PC-3 (cell line): ENCODE results near the gene ZBTB45. TPM values are rescaled to one million over a fixed set of nuclear protein-coding genes. Genes with fewer than 3 reads are reported as not detected.

Source experiments
- ATAC-seq: fragments of 200-7000 bp; cut with Tn5 transposase; 2 replicates; pipeline ENCODE4 v1.9.1; 2020; ENCODE audit warnings: mild to moderate bottlenecking, moderate library complexity
- BruUV-seq: library from RNA; stranded (reverse); fragments of 400-500 nt; replicated peaks from 2 replicates; lab custom pipeline; 2021; lab: Mats Ljungman, UMichigan
- CTCF ChIA-PET: fragments of 300-600 bp; sonication (Branson Sonifier 250); formaldehyde crosslinking; loops from one replicate; lab custom pipeline; 2022; ENCODE audit warnings: antibody characterized with exemption; lab: Charles Lee
- POLR2A ChIA-PET: fragments of 300-600 bp; sonication (Branson Sonifier 250); formaldehyde crosslinking; loops from one replicate; lab custom pipeline; 2022; ENCODE audit warnings: antibody characterized with exemption; ENCODE audit not compliant: unreplicated experiment; lab: Charles Lee
- DNase-seq: peaks from one replicate; pipeline ENCODE4 v3.0.0-alpha.2; 2015
- H2AFZ ChIP-seq: fragments of 300-600 bp; sonication (generic); 2 replicates; pipeline ENCODE4 v1.6.0; 2016; ENCODE audit warnings: antibody characterized with exemption, low read length
- H3F3A ChIP-seq: fragments of 300-600 bp; sonication (generic); one replicate; pipeline ENCODE4 v1.6.0; 2017; ENCODE audit warnings: antibody characterized with exemption, low read length, control low read depth, mild to moderate bottlenecking; ENCODE audit not compliant: unreplicated experiment
- H3K27ac ChIP-seq: fragments of 300-600 bp; sonication (generic); 2 replicates; pipeline ENCODE4 v1.5.1; 2016; ENCODE audit warnings: mild to moderate bottlenecking, low read length
- H3K27me3 ChIP-seq: fragments of 300-600 bp; sonication (generic); 2 replicates; pipeline ENCODE4 v1.6.1; 2016; ENCODE audit warnings: low read length, mixed read lengths
- H3K36me3 ChIP-seq: fragments of 300-600 bp; sonication (generic); 2 replicates; pipeline ENCODE4 v1.6.1; 2016; ENCODE audit warnings: low read depth, mixed run types, low read length, mixed read lengths
- H3K4me1 ChIP-seq: fragments of 300-600 bp; sonication (generic); 2 replicates; pipeline ENCODE4 v1.5.1; 2016; ENCODE audit warnings: low read length; ENCODE audit not compliant: insufficient read depth
- H3K4me2 ChIP-seq: fragments of 300-600 bp; sonication (generic); 2 replicates; pipeline ENCODE4 v1.6.0; 2016; ENCODE audit warnings: low read length
- H3K4me3 ChIP-seq: fragments of 300-600 bp; sonication (generic); 2 replicates; pipeline ENCODE4 v1.5.1; 2016; ENCODE audit warnings: mild to moderate bottlenecking, low read length, mixed read lengths
- H3K79me2 ChIP-seq: fragments of 300-600 bp; sonication (generic); 2 replicates; pipeline ENCODE4 v1.6.1; 2017; ENCODE audit warnings: low read length, mixed read lengths
- H3K9ac ChIP-seq: fragments of 300-600 bp; sonication (generic); 2 replicates; pipeline ENCODE4 v1.6.0; 2016; ENCODE audit warnings: mild to moderate bottlenecking, low read length
- H3K9me2 ChIP-seq: fragments of 300-600 bp; sonication (generic); replicated peaks from 2 replicates; pipeline ENCODE4 v1.6.1; 2016; ENCODE audit warnings: mixed run types, low read length, mixed read lengths
- H3K9me3 ChIP-seq: fragments of 300-600 bp; sonication (generic); 2 replicates; pipeline ENCODE4 v1.6.1; 2016; ENCODE audit warnings: low read length, mixed read lengths
- H4K20me1 ChIP-seq: fragments of 300-600 bp; sonication (generic); 2 replicates; pipeline ENCODE4 v1.6.1; 2016; ENCODE audit warnings: low read length, mixed read lengths
- CTCF ChIP-seq: fragments of 300-600 bp; sonication (generic); conservative IDR thresholded peaks from 2 replicates; pipeline ENCODE4 v1.5.1; 2017; ENCODE audit warnings: antibody characterized with exemption, low read depth, mild to moderate bottlenecking, low read length
- EZH2 ChIP-seq: fragments of 300-600 bp; sonication (generic); IDR thresholded peaks from one replicate; pipeline ENCODE4 v1.6.1; 2017; ENCODE audit warnings: antibody characterized with exemption, mild to moderate bottlenecking, low read length; ENCODE audit not compliant: unreplicated experiment
- EZH2phosphoT487 ChIP-seq: fragments of 300-600 bp; sonication (generic); IDR thresholded peaks from 2 replicates; pipeline ENCODE4 v1.6.1; 2018; ENCODE audit warnings: mild to moderate bottlenecking, antibody characterized with exemption, low read length, borderline replicate concordance
- intact Hi-C: fragments of 100-400 bp; cut with micrococcal nuclease; formaldehyde crosslinking; loops from 2 replicates; pipeline ENCODE4 v1.9.0; 2023
- total RNA-seq: library from RNA; depleted of rRNA; stranded (reverse); fragments of >200 nt; gene quantifications from 2 replicates; pipeline ENCODE4 v1.2.3, GENCODE V29; 2014

ZBTB45 gene
- total RNA-seq, 1 experiment from 2014 or later, result 14.0 TPM

- no peak overlapping the region for H3K4me3 ChIP-seq
- ATAC-seq (no peak), DNase-seq (no peak)
- H3K27ac ChIP-seq, result no peak overlapping the region
- intact Hi-C loops, result no loop called here
- H3K4me2 ChIP-seq, result no peak overlapping the region
- H3K27me3 ChIP-seq, result peaks cover 18% of the 10 kb centered on the region
- H3K9me2 ChIP-seq, result no peaks in the 10 kb centered on the region
- ChIA-PET POLR2A (no interaction called here), CTCF (no interaction called here)
- H3K9ac ChIP-seq, result no peak overlapping the region
- no peaks in the 10 kb centered on the region for H3K36me3 ChIP-seq
- no peak overlapping the region for H2AFZ ChIP-seq
- no peak for TF ChIP-seq EZH2phosphoT487
- TF ChIP-seq CTCF, result no peak
- TF ChIP-seq EZH2, result no peak
- H4K20me1 ChIP-seq, result no peaks in the 10 kb centered on the region
- no peaks in the 10 kb centered on the region for H3F3A ChIP-seq
- no peaks in the 10 kb centered on the region for H3K79me2 ChIP-seq
- no peaks in the 10 kb centered on the region for H3K9me3 ChIP-seq
- H3K4me1 ChIP-seq, result no peaks in the 10 kb centered on the region
- no TSS peak for BruUV-seq
These were observed 16.2 kb upstream of the ZBTB45 start for GRCh38 chr19:58535857-58536256.

- Histone ChIP-seq H3K9me2 (no peaks in the 10 kb centered on the region), H3K79me2 (no peaks in the 10 kb centered on the region), H4K20me1 (no peaks in the 10 kb centered on the region), H3K27me3 (peaks cover 36% of the 10 kb centered on the region), H3K36me3 (no peaks in the 10 kb centered on the region), H3K4me3 (no peak overlapping the region), H3K4me1 (no peaks in the 10 kb centered on the region), H3K9me3 (no peaks in the 10 kb centered on the region), H2AFZ (no peak overlapping the region), H3F3A (no peaks in the 10 kb centered on the region), H3K4me2 (no peak overlapping the region), H3K9ac (no peak overlapping the region), H3K27ac (no peak overlapping the region)
- ChIA-PET CTCF (no interaction called here), POLR2A (no interaction called here)
- no TSS peak for BruUV-seq
- no peak for DNase-seq
- ATAC-seq, result no peak
- TF ChIP-seq CTCF (no peak), EZH2 (no peak), EZH2phosphoT487 (no peak)
- intact Hi-C loops, result no loop called here
These were observed 11.6 kb upstream of the ZBTB45 start for GRCh38 chr19:58531034-58531840.

GRCh38 chr19:58529405-58529804 lies 9.8 kb upstream of the ZBTB45 start:
- Histone ChIP-seq H3K9me3 (no peaks in the 10 kb centered on the region), H3F3A (no peaks in the 10 kb centered on the region), H3K4me2 (no peak overlapping the region), H3K79me2 (no peaks in the 10 kb centered on the region), H3K9ac (no peak overlapping the region), H3K4me3 (no peak overlapping the region), H3K4me1 (no peaks in the 10 kb centered on the region), H3K36me3 (no peaks in the 10 kb centered on the region), H4K20me1 (no peaks in the 10 kb centered on the region), H3K9me2 (no peaks in the 10 kb centered on the region), H2AFZ (no peak overlapping the region), H3K27ac (no peak overlapping the region), H3K27me3 (peaks cover 36% of the 10 kb centered on the region)
- BruUV-seq, result no TSS peak
- intact Hi-C loops, result no loop called here
- ATAC-seq (no peak), DNase-seq (no peak)
- POLR2A ChIA-PET, result no interaction called here
- no peak for TF ChIP-seq EZH2phosphoT487
- no peak for TF ChIP-seq CTCF
- TF ChIP-seq EZH2, result no peak
- CTCF ChIA-PET, result interaction anchor here (0.6 kb wide), 1 partner anchor 51 kb away, joined by 7 read pairs; no protein-coding TSS in a partner anchor
